IMR-90 (cell line): ENCODE measurements around the gene ZDBF2. TPM values are rescaled to one million over a fixed set of nuclear protein-coding genes. Genes with fewer than 3 reads are reported as not detected.

Source experiments
- ATAC-seq: fragments of 200-7000 bp; cut with Tn5 transposase; 2 replicates; pipeline ENCODE4 v1.9.1; 2020; ENCODE audit warnings: low read depth, mild to moderate bottlenecking, moderate library complexity
- BruUV-seq: library from RNA; stranded (reverse); fragments of 400-500 nt; replicated peaks from 2 replicates; lab custom pipeline; 2021; lab: Mats Ljungman, UMichigan
- CTCF ChIA-PET: fragments of 300-600 bp; formaldehyde crosslinking; extraction: SDS; loops from one replicate; lab custom pipeline; 2021; ENCODE audit warnings: antibody characterized with exemption; lab: Yijun Ruan, JAX
- POLR2A ChIA-PET: fragments of 300-600 bp; sonication (Branson Sonifier 250); formaldehyde crosslinking; loops from one replicate; lab custom pipeline; 2022; ENCODE audit warnings: antibody characterized with exemption; ENCODE audit not compliant: unreplicated experiment; lab: Charles Lee
- DNase-seq: peaks from one replicate; pipeline ENCODE4 v3.0.0; 2013
- H2AFZ ChIP-seq: replicated peaks from 2 replicates; pipeline ENCODE3; 2013; ENCODE audit warnings: low read length, mild to moderate bottlenecking; ENCODE audit not compliant: poor library complexity
- H2AK5ac ChIP-seq: 2 replicates; pipeline ENCODE4 v1.6.1; 2013; ENCODE audit warnings: low read depth, low read length, inconsistent platforms
- H2AK9ac ChIP-seq: replicated peaks from 2 replicates; pipeline ENCODE3; 2013; ENCODE audit warnings: mild to moderate bottlenecking, low read depth, low read length, moderate library complexity; ENCODE audit not compliant: poor library complexity
- H2BK120ac ChIP-seq: 2 replicates; pipeline ENCODE4 v1.6.1; 2013; ENCODE audit warnings: low read depth, low read length, inconsistent platforms
- H2BK15ac ChIP-seq: 3 replicates; pipeline ENCODE4 v1.6.1; 2013; ENCODE audit warnings: low read depth, low read length, inconsistent platforms
- H2BK20ac ChIP-seq: 2 replicates; pipeline ENCODE4 v1.6.1; 2013; ENCODE audit warnings: low read depth, mild to moderate bottlenecking, inconsistent platforms, low read length, moderate library complexity
- H2BK5ac ChIP-seq: 2 replicates; pipeline ENCODE4 v1.6.1; 2013; ENCODE audit warnings: mild to moderate bottlenecking, low read depth, low read length, inconsistent platforms; ENCODE audit not compliant: poor library complexity, severe bottlenecking
- H3K14ac ChIP-seq: replicated peaks from 2 replicates; pipeline ENCODE4 v1.6.1; 2013; ENCODE audit warnings: low read depth, low read length, inconsistent platforms
- H3K18ac ChIP-seq: 2 replicates; pipeline ENCODE4 v1.6.1; 2013; ENCODE audit warnings: low read depth, low read length, control low read depth
- H3K23ac ChIP-seq: 2 replicates; pipeline ENCODE4 v1.6.1; 2013; ENCODE audit warnings: low read depth, low read length, inconsistent platforms
- H3K27ac ChIP-seq: 2 replicates; pipeline ENCODE4 v1.5.1; 2013; ENCODE audit warnings: mild to moderate bottlenecking, control low read depth, low read length; ENCODE audit not compliant: insufficient read depth
- H3K27me3 ChIP-seq: 2 replicates; pipeline ENCODE4 v1.6.1; 2013; ENCODE audit warnings: low read length; ENCODE audit not compliant: control insufficient read depth, insufficient read depth
- H3K36me3 ChIP-seq: 2 replicates; pipeline ENCODE4 v1.6.1; 2013; ENCODE audit warnings: low read length, mixed read lengths; ENCODE audit not compliant: control insufficient read depth, insufficient read depth
- H3K4ac ChIP-seq: 2 replicates; pipeline ENCODE4 v1.6.1; 2013; ENCODE audit warnings: low read depth, low read length, inconsistent platforms
- H3K4me1 ChIP-seq: 2 replicates; pipeline ENCODE4 v1.6.1; 2013; ENCODE audit warnings: low read length, mixed read lengths; ENCODE audit not compliant: control insufficient read depth, insufficient read depth
- H3K4me2 ChIP-seq: 2 replicates; pipeline ENCODE4 v1.6.1; 2013; ENCODE audit warnings: low read depth, mild to moderate bottlenecking, control low read depth, low read length, moderate library complexity
- H3K4me3 ChIP-seq: 2 replicates; pipeline ENCODE4 v1.5.1; 2013; ENCODE audit warnings: low read depth, mild to moderate bottlenecking, control low read depth, low read length, moderate library complexity; ENCODE audit not compliant: insufficient read depth
- H3K56ac ChIP-seq: 2 replicates; pipeline ENCODE4 v1.6.1; 2013; ENCODE audit warnings: low read length, inconsistent platforms; ENCODE audit not compliant: insufficient read depth; ENCODE audit errors: extremely low read depth
- H3K79me1 ChIP-seq, 2 experiments: 2 replicates each; pipeline ENCODE4 v1.6.1; 2013; ENCODE audit warnings: low read length in 2 of 2, inconsistent platforms in 1 of 2, low read depth in 1 of 2
- H3K9ac ChIP-seq: 2 replicates; pipeline ENCODE4 v1.6.1; 2013; ENCODE audit warnings: low read depth, low read length, control low read depth
- H3K9me1 ChIP-seq: 2 replicates; pipeline ENCODE4 v1.6.1; 2013; ENCODE audit warnings: low read length, inconsistent platforms; ENCODE audit not compliant: insufficient read depth
- H3K9me3 ChIP-seq: 2 replicates; pipeline ENCODE4 v1.6.1; 2013; ENCODE audit warnings: low read length; ENCODE audit not compliant: control insufficient read depth, insufficient read depth
- H4K20me1 ChIP-seq: 2 replicates; pipeline ENCODE4 v1.6.1; 2013; ENCODE audit warnings: low read length, inconsistent platforms; ENCODE audit not compliant: insufficient read depth
- H4K5ac ChIP-seq: 2 replicates; pipeline ENCODE4 v1.6.1; 2013; ENCODE audit warnings: mild to moderate bottlenecking, low read depth, low read length, control low read depth
- H4K8ac ChIP-seq, 2 experiments: 2 replicates each; pipeline ENCODE4 v1.6.1; 2013; ENCODE audit warnings: low read depth in 2 of 2, low read length in 2 of 2, control low read depth in 1 of 2, inconsistent platforms in 1 of 2
- H4K91ac ChIP-seq: 2 replicates; pipeline ENCODE4 v1.6.1; 2013; ENCODE audit warnings: low read depth, low read length, inconsistent platforms; ENCODE audit not compliant: insufficient read depth
- BHLHE40 ChIP-seq: fragments of 150-350 bp; IDR thresholded peaks from 2 replicates; pipeline ENCODE4 v1.6.1; 2016; ENCODE audit warnings: mild to moderate bottlenecking, low read depth, low read length
- FOS ChIP-seq: fragments of 150-350 bp; IDR thresholded peaks from 2 replicates; pipeline ENCODE4 v1.6.1; 2016; ENCODE audit warnings: low read depth, low read length
- MAFK ChIP-seq: IDR thresholded peaks from 2 replicates; pipeline ENCODE4 v1.6.1; 2012; ENCODE audit warnings: low read depth, low read length, improper control_type of control experiment
- MXI1 ChIP-seq: IDR thresholded peaks from 2 replicates; pipeline ENCODE4 v1.6.1; 2012; ENCODE audit warnings: low read depth, mild to moderate bottlenecking, low read length, moderate library complexity, borderline replicate concordance
- POLR2A ChIP-seq: IDR thresholded peaks from 2 replicates; pipeline ENCODE4 v1.6.1; 2012; ENCODE audit warnings: mild to moderate bottlenecking, low read depth, low read length
- RFX5 ChIP-seq: IDR thresholded peaks from 2 replicates; pipeline ENCODE4 v1.8.0; 2012; ENCODE audit warnings: low read depth, mild to moderate bottlenecking, low read length, moderate library complexity
- WGBS, 2 experiments: methylation state at CpG; one replicate each; pipeline versions ENCODE4 v1.1.5 to v1.1.7; 2013; ENCODE audit warnings: missing lambda C conversion rate in 2 of 2; ENCODE audit not compliant: insufficient read length in 1 of 2; ENCODE audit errors: extremely low coverage in 2 of 2; 5-methylcytosine and 5-hydroxymethylcytosine counted together
- dilution Hi-C: fragments of 300-500 bp; cut with HindIII; formaldehyde crosslinking; loops from one replicate; pipeline ENCODE4 v1.14.3; 2018; ENCODE audit warnings: low sequenced_read_pairs; ENCODE audit not compliant: unreplicated experiment
- in situ Hi-C: fragments of 300-500 bp; cut with MboI; formaldehyde crosslinking; loops from 3 replicates; pipeline ENCODE4 v1.14.3; 2019; ENCODE audit warnings: low sequenced_read_pairs, inconsistent platforms, mixed read lengths
- intact Hi-C: fragments of 100-400 bp; cut with micrococcal nuclease; formaldehyde crosslinking; loops from 2 replicates; pipeline ENCODE4 v1.10.0; 2022
- polyA plus RNA-seq, 3 experiments: library from polyadenylated mRNA; depleted of rRNA; stranded (reverse); fragments of >200 nt; gene quantifications; 2 replicates each; pipeline ENCODE4 v1.2.3, GENCODE V29; 2012; ENCODE audit warnings: low replicate concordance in 1 of 3
- total RNA-seq: library from RNA; depleted of rRNA; stranded (reverse); fragments of >200 nt; gene quantifications from 2 replicates; pipeline ENCODE4 v1.2.3, GENCODE V29; 2012

Gene ZDBF2
- total and polyA plus RNA-seq, 2 of the 4 experiments (the other 2 are of a cell fraction): 1.9 to 10.2 TPM

GRCh38 chr2:206287197-206287596 is 12.7 kb downstream of the ZDBF2 start:
- Histone ChIP-seq H2BK15ac (no peak overlapping the region), H3K14ac (no peak overlapping the region), H2BK5ac (no peak overlapping the region), H3K4me1 (no peaks in the 10 kb centered on the region), H3K79me1 (peaks cover 0 to 6% of the 10 kb centered on the region in 2 experiments; a peak in 1 of 4 replicates), H3K9me3 (no peaks in the 10 kb centered on the region; the same call in 1 of the 2 replicates), H4K5ac (no peak overlapping the region), H3K4ac (no peak overlapping the region), H3K4me2 (no peak overlapping the region), H3K27ac (no peak overlapping the region), H4K91ac (no peak overlapping the region), H2BK20ac (no peak overlapping the region), H3K23ac (no peak overlapping the region), H3K56ac (no peak overlapping the region), H3K4me3 (no peak overlapping the region), H3K27me3 (no peaks in the 10 kb centered on the region), H2AK5ac (no peak overlapping the region), H2AFZ (no peak overlapping the region), H3K9ac (no peak overlapping the region), H3K18ac (no peak overlapping the region), H4K8ac (no peak overlapping the region), H3K36me3 (peaks cover 7% of the 10 kb centered on the region), H2AK9ac (no peak overlapping the region), H3K9me1 (no peaks in the 10 kb centered on the region), H4K20me1 (no peaks in the 10 kb centered on the region), H2BK120ac (no peak overlapping the region)
- ChIA-PET POLR2A (no interaction called here), CTCF (no interaction called here)
- no peak for TF ChIP-seq BHLHE40
- no peak for TF ChIP-seq POLR2A
- no peak for TF ChIP-seq FOS
- TF ChIP-seq RFX5: no peak
- TF ChIP-seq MAFK: no peak
- no peak for TF ChIP-seq MXI1
- intact Hi-C loops (no loop called here), in situ Hi-C loops (no loop called here), dilution Hi-C loops (no loop called here)
- WGBS, 2 experiments: no CpG with 5 or more reads among the region's 2 CpGs
- no TSS peak for BruUV-seq
- ATAC-seq: no peak
- no peak for DNase-seq
